ENCODE results near the gene AKR1C8.
"Not testable (repeated sequence)": the region's sequence is repeated elsewhere in the genome, so short reads cannot be mapped to it uniquely, and the experiment has no call there.

The AKR1C8 gene

DNA sequence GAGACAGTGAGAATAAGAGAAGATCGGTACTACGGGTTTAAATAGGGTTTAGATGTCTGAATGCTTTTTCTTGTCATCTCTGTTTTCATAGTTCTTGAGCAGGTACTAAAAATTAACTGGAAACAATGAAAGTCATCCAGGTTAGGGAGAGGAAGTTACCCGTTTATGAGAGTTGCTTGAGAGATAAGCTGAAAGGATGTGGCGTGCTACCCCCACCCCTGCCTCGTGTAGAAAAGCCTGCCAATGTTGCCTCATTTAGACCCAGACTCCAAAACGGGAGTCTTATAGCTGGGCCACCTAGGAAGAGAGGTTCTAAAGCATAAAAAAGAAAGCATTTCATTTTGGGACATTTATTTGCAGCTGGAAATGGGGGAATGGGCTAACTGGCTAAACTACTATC is 21.8 kb upstream of the AKR1C8 start:
- no peak overlapping the region for H3K9ac ChIP-seq (ENCODE audit: low read length in 2 of 2)
- no peaks in the 10 kb centered on the region for H3K4me1 ChIP-seq (ENCODE audit: control insufficient read depth, insufficient read depth, low read length)
- no peaks in the 10 kb centered on the region for H3K36me3 ChIP-seq (ENCODE audit: control insufficient read depth in 2 of 2, insufficient read depth in 2 of 2, low read length in 2 of 2)
- no peak overlapping the region for H3K27ac ChIP-seq (ENCODE audit: low read length)
- H3K27me3 ChIP-seq (ENCODE audit: control insufficient read depth in 1 of 2, insufficient read depth in 2 of 2, low read length in 2 of 2): no peaks in the 10 kb centered on the region
- H3K4me3 ChIP-seq (ENCODE audit: low read length in 2 of 2): no peak overlapping the region
- peaks cover 3% of the 10 kb centered on the region in 2 donors for H3K9me3 ChIP-seq (ENCODE audit: control insufficient read depth in 2 of 2, low read length in 2 of 2)

DNA sequence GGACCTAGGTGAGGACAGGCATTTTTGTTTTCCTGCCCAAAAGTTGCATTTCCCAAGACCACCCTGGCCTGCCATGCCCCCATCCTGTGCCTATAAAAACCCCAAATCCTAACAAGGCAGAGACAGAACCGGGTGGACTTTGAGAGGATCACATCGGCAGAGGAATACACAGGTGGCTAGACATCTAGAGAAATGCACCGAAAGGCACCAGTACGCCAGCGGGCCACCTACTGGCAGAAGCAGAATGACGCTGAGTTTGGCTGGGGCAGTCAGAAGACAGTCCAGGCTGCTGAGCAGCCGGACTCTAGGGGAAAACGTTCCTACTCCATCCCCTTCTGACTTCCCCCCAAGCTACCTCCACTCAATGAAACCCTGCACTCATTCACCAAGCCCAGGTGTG is 14.4 kb upstream of the AKR1C8 start:
- Histone ChIP-seq H3K9ac (ENCODE audit: low read length in 2 of 2) (no peak overlapping the region), H3K9me3 (ENCODE audit: control insufficient read depth in 2 of 2, low read length in 2 of 2) (peaks cover 3% of the 10 kb centered on the region in 2 donors), H3K27me3 (ENCODE audit: control insufficient read depth in 1 of 2, insufficient read depth in 2 of 2, low read length in 2 of 2) (no peaks in the 10 kb centered on the region), H3K36me3 (ENCODE audit: control insufficient read depth in 2 of 2, insufficient read depth in 2 of 2, low read length in 2 of 2) (no peaks in the 10 kb centered on the region), H3K4me3 (ENCODE audit: low read length in 2 of 2) (no peak overlapping the region), H3K4me1 (ENCODE audit: control insufficient read depth, insufficient read depth, low read length) (no peaks in the 10 kb centered on the region), H3K27ac (ENCODE audit: low read length) (no peak overlapping the region)

DNA sequence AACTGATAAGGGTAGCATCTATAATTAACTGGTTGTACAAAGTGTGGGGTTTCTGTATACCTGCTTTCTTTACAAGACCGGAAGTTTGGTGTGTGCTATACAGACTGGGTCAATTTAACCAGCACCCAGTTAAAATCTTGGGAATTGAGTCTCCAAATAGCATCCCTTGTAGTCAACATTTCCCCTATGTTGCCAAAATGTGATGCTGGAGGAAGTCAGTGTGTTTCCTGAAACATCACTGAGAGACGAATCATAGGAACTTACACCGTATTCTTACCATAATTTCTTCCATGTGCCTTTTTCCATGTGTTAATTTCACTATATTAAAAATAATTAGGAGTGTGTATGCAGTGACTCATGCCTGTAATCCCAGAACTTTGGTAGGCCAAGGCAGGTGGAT is 13.4 kb upstream of the AKR1C8 start:
- Histone ChIP-seq H3K4me3 (ENCODE audit: low read length in 2 of 2) (no peak overlapping the region), H3K27me3 (ENCODE audit: control insufficient read depth in 1 of 2, insufficient read depth in 2 of 2, low read length in 2 of 2) (no peaks in the 10 kb centered on the region), H3K27ac (ENCODE audit: low read length) (no peak overlapping the region), H3K4me1 (ENCODE audit: control insufficient read depth, insufficient read depth, low read length) (no peaks in the 10 kb centered on the region), H3K36me3 (ENCODE audit: control insufficient read depth in 2 of 2, insufficient read depth in 2 of 2, low read length in 2 of 2) (no peaks in the 10 kb centered on the region), H3K9me3 (ENCODE audit: control insufficient read depth in 2 of 2, low read length in 2 of 2) (peaks cover 2 to 3% of the 10 kb centered on the region in 2 donors), H3K9ac (ENCODE audit: low read length in 2 of 2) (no peak overlapping the region)

DNA sequence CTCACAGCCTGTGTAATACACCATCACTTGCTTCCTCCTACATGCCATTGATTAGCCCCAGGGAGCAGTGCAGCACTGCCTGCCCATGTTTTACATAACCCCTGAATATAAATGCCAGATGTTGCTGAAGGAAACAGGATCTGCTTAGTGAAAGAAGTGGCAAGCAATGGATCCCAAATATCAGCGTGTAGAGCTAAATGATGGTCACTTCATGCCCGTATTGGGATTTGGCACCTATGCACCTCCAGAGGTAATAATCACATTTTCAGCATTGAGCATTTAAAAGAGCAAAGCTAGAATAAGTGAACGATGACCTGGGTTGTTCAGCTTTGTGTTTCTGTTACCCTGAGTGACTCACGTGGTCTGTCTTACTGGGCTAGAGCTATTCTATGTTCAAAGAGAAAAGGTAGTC is 11.8 kb upstream of the AKR1C8 start, which contains the start of gene AKR1C4:
AKR1C4 (plus strand) TSS at position 136 of the 412 bp plus-strand sequence; CDS start at position 167, 31 bp downstream.
- Histone ChIP-seq H3K36me3 (ENCODE audit: control insufficient read depth in 2 of 2, insufficient read depth in 2 of 2, low read length in 2 of 2) (no peaks in the 10 kb centered on the region), H3K4me1 (ENCODE audit: control insufficient read depth, insufficient read depth, low read length) (no peaks in the 10 kb centered on the region), H3K9ac (ENCODE audit: low read length in 2 of 2) (no peak within 1 kb of the TSS), H3K27me3 (ENCODE audit: control insufficient read depth in 1 of 2, insufficient read depth in 2 of 2, low read length in 2 of 2) (no peaks in the 10 kb centered on the region), H3K27ac (ENCODE audit: low read length) (no peak within 1 kb of the TSS), H3K4me3 (ENCODE audit: low read length in 2 of 2) (no peak within 1 kb of the TSS), H3K9me3 (ENCODE audit: control insufficient read depth in 2 of 2, low read length in 2 of 2) (no peaks in the 10 kb centered on the region)

DNA sequence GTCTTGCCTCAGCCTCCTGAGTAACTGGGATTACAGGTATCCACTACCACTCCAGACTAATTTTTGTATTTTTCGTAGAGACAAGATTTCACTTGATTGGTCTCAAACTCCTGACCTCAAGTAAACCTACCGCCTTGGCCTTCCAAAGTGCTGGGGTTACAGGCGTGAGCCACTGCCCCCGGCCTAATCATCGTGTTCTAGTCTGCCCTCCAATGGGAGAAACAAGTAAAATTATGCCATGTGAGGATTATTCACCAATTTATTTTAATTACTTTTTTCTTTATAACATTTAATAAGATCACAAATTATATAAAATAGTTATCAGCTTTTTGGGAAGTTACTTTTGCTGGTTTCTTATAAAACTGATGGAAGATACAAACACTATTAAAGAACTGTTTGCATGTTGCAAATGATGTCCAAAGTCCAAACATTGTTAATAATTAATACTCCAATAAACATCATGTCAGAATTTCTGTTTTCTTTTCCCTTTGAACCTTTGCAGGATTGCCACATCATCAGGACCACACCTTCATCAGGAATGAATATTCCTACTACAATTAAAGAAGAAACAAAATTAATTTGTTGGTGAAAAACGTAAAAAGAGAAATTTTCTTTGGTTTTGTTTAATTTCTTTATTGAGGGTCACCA is 10.9 kb upstream of the AKR1C8 start:
- no peak overlapping the region for H3K27ac ChIP-seq (ENCODE audit: low read length)
- H3K9me3 ChIP-seq (ENCODE audit: control insufficient read depth in 2 of 2, low read length in 2 of 2): no peaks in the 10 kb centered on the region
- H3K4me1 ChIP-seq (ENCODE audit: control insufficient read depth, insufficient read depth, low read length): no peaks in the 10 kb centered on the region
- H3K27me3 ChIP-seq (ENCODE audit: control insufficient read depth in 1 of 2, insufficient read depth in 2 of 2, low read length in 2 of 2): no peaks in the 10 kb centered on the region
- no peak overlapping the region for H3K4me3 ChIP-seq (ENCODE audit: low read length in 2 of 2)
- H3K9ac ChIP-seq (ENCODE audit: low read length in 2 of 2): no peak overlapping the region
- H3K36me3 ChIP-seq (ENCODE audit: control insufficient read depth in 2 of 2, insufficient read depth in 2 of 2, low read length in 2 of 2): no peaks in the 10 kb centered on the region

DNA sequence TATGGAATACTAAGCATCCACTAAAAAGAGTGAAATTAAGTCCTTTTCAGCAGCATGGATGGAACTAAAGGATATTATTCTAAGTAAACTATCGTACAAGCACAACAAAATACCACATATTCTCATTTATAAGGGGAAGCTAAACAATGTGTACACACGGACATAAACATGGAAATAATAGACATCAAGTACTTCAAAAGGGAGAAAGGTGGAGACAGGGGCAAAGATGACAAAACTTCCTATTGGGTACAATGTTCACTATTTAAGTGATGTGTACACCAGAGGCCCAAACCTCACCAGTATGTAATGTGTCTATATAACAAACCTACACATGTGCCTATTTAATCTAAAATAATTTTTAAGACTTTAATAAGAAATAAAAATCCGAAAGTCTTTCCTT is 9.5 kb upstream of the AKR1C8 start:
- Histone ChIP-seq H3K27ac (ENCODE audit: low read length) (no peak overlapping the region), H3K9me3 (ENCODE audit: control insufficient read depth in 2 of 2, low read length in 2 of 2) (no peaks in the 10 kb centered on the region), H3K4me3 (ENCODE audit: low read length in 2 of 2) (no peak overlapping the region), H3K36me3 (ENCODE audit: control insufficient read depth in 2 of 2, insufficient read depth in 2 of 2, low read length in 2 of 2) (no peaks in the 10 kb centered on the region), H3K4me1 (ENCODE audit: control insufficient read depth, insufficient read depth, low read length) (no peaks in the 10 kb centered on the region), H3K9ac (ENCODE audit: low read length in 2 of 2) (no peak overlapping the region), H3K27me3 (ENCODE audit: control insufficient read depth in 1 of 2, insufficient read depth in 2 of 2, low read length in 2 of 2) (no peaks in the 10 kb centered on the region)

DNA sequence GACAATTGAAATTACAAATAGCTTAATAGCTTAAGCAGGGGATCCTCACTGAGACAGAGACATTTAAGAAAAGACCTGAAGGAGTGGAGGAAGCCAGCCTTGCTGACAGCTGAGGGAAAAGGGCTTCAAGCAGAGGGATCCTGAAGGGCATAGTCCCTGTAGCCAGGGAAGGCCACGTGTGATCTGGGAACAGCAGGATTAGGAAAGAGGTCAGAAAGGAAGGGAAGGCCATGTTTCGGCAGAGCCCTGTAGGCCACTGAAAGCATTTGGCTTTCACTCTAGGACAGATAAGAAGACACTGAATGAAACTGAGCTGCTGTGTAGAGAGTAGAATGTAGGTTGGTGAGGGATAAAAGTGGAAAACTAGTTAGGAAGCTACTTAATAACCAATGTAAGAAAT is 3.4 kb upstream of the AKR1C8 start:
- Histone ChIP-seq H3K4me3 (ENCODE audit: low read length in 2 of 2) (no peak overlapping the region), H3K27ac (ENCODE audit: low read length) (no peak overlapping the region), H3K9me3 (ENCODE audit: control insufficient read depth in 2 of 2, low read length in 2 of 2) (no peaks in the 10 kb centered on the region), H3K9ac (ENCODE audit: low read length in 2 of 2) (no peak overlapping the region), H3K4me1 (ENCODE audit: control insufficient read depth, insufficient read depth, low read length) (no peaks in the 10 kb centered on the region), H3K36me3 (ENCODE audit: control insufficient read depth in 2 of 2, insufficient read depth in 2 of 2, low read length in 2 of 2) (no peaks in the 10 kb centered on the region), H3K27me3 (ENCODE audit: control insufficient read depth in 1 of 2, insufficient read depth in 2 of 2, low read length in 2 of 2) (no peaks in the 10 kb centered on the region)

DNA sequence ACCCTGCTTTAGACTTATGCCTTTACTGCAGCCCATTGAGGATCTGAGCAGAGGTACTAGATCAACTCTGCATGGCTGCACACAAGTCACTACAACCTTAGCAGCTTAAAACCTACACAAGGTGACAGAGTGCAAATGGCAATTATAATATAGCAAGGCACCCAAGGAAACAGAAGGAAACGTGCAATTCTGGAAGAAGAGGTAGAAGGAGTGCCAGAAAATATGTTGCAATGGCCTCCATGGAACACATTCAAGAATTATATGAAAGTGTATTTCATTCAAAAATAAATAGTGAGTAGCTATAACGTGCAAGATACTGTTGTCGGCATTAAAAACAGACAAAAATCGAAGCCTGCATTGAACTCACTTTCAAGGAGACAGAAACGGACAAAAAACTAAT is 2.9 kb upstream of the AKR1C8 start:
- Histone ChIP-seq H3K9ac (ENCODE audit: low read length in 2 of 2) (no peak overlapping the region), H3K27ac (ENCODE audit: low read length) (no peak overlapping the region), H3K4me3 (ENCODE audit: low read length in 2 of 2) (no peak overlapping the region), H3K27me3 (ENCODE audit: control insufficient read depth in 1 of 2, insufficient read depth in 2 of 2, low read length in 2 of 2) (no peaks in the 10 kb centered on the region), H3K4me1 (ENCODE audit: control insufficient read depth, insufficient read depth, low read length) (no peaks in the 10 kb centered on the region), H3K9me3 (ENCODE audit: control insufficient read depth in 2 of 2, low read length in 2 of 2) (no peaks in the 10 kb centered on the region), H3K36me3 (ENCODE audit: control insufficient read depth in 2 of 2, insufficient read depth in 2 of 2, low read length in 2 of 2) (no peaks in the 10 kb centered on the region)

DNA sequence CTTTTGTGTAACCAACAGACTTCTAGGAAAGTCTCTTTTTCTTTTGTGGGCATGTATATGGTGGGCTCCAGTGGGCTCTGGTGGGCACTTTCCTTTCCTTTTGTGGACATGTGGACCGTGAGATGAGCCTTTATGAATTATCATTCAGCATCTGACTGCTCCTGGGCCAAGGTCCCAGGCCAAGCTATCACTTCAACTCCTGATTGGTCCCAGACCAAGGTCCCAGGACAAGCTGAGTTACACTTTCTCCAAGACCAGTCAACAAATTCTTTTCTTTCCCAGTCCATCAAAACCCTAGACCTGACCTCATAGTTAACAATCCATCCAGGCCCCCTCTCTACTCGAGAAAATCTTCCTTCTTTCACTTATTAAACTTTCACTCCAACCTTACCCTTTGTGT is 1.0 kb downstream of the AKR1C8 start:
- H3K9me3 ChIP-seq (ENCODE audit: control insufficient read depth in 2 of 2, low read length in 2 of 2): no peaks in the 10 kb centered on the region
- H3K4me1 ChIP-seq (ENCODE audit: control insufficient read depth, insufficient read depth, low read length): no peaks in the 10 kb centered on the region
- no peak overlapping the region for H3K9ac ChIP-seq (ENCODE audit: low read length in 2 of 2)
- no peaks in the 10 kb centered on the region for H3K36me3 ChIP-seq (ENCODE audit: control insufficient read depth in 2 of 2, insufficient read depth in 2 of 2, low read length in 2 of 2)
- H3K27me3 ChIP-seq (ENCODE audit: control insufficient read depth in 1 of 2, insufficient read depth in 2 of 2, low read length in 2 of 2): no peaks in the 10 kb centered on the region
- H3K4me3 ChIP-seq (ENCODE audit: low read length in 2 of 2): no peak overlapping the region
- no peak overlapping the region for H3K27ac ChIP-seq (ENCODE audit: low read length)

DNA sequence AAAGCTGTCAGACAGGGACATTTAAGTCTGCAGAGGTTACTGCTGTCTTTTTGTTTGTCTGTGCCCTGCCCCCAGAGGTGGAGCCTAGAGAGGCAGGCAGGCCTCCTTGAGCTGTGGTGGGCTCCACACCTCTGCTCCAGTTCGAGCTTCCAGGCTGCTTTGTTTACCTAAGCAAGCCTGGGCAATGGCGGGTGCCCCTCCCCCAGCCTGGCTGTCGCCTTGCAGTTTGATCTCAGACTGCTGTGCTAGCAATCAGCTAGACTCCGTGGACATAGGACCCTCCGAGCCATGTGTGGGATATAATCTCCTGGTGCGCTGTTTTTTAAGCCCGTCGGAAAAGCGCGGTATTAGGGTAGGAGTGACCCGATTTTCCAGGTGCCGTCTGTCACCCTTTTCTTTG is 4.4 kb downstream of the AKR1C8 start:
- H3K27ac ChIP-seq (ENCODE audit: low read length); H3K4me3 ChIP-seq (ENCODE audit: low read length in 2 of 2); H3K9ac ChIP-seq (ENCODE audit: low read length in 2 of 2); H3K9me3 ChIP-seq (ENCODE audit: control insufficient read depth in 2 of 2, low read length in 2 of 2); H3K36me3 ChIP-seq (ENCODE audit: control insufficient read depth in 2 of 2, insufficient read depth in 2 of 2, low read length in 2 of 2); H3K27me3 ChIP-seq (ENCODE audit: control insufficient read depth in 1 of 2, insufficient read depth in 2 of 2, low read length in 2 of 2); H3K4me1 ChIP-seq (ENCODE audit: control insufficient read depth, insufficient read depth, low read length): not testable (repeated sequence)

DNA sequence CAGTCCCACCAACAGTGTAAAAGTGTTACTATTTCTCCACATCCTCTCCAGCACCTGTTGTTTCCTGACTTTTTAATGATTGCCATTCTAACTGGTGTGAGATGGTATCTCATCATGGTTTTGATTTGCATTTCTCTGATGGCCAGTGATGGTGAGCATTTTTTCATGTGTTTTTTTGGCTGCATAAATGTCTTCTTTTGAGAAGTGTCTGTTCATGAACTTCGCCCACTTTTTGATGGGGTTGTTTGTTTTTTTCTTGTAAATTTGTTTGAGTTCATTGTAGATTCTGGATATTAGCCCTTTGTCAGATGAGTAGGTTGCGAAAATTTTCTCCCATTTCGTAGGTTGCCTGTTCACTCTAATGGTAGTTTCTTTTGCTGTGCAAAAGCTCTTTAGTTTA is 9.4 kb downstream of the AKR1C8 start:
- H3K27ac ChIP-seq (ENCODE audit: low read length); H3K36me3 ChIP-seq (ENCODE audit: control insufficient read depth in 2 of 2, insufficient read depth in 2 of 2, low read length in 2 of 2); H3K9ac ChIP-seq (ENCODE audit: low read length in 2 of 2); H3K27me3 ChIP-seq (ENCODE audit: control insufficient read depth in 1 of 2, insufficient read depth in 2 of 2, low read length in 2 of 2); H3K4me3 ChIP-seq (ENCODE audit: low read length in 2 of 2); H3K9me3 ChIP-seq (ENCODE audit: control insufficient read depth in 2 of 2, low read length in 2 of 2); H3K4me1 ChIP-seq (ENCODE audit: control insufficient read depth, insufficient read depth, low read length): not testable (repeated sequence)

Measured in stomach smooth muscle (tissue), 2 donors.